ENCODE data around the gene RSBN1L. TPM values are rescaled to one million over a fixed set of nuclear protein-coding genes. Genes with fewer than 3 reads are reported as not detected.

Gene RSBN1L
- polyA plus RNA-seq, 4 donors: 25.7 to 34.1 (median 29.9) TPM

Other genes with a start within 250 kb of the RSBN1L start
- 100 to 1,000 TPM in 2 of 4 donors, 10 to 100 TPM in 2; 69.3 to 103 (median 94.4) TPM for gene PTPN12, start 159.2 kb upstream of the RSBN1L start, polyA plus RNA-seq (ENCODE audit: insufficient read length in 4 of 4)
- gene TMEM60, start 102.0 kb downstream of the RSBN1L start, polyA plus RNA-seq (ENCODE audit: insufficient read length in 4 of 4): 10 to 100 TPM; 24.8 to 31.3 (median 28.1) TPM
- 10 to 100 TPM; 20.7 to 32.3 (median 25.4) TPM for gene PHTF2, start 102.3 kb downstream of the RSBN1L start, polyA plus RNA-seq (ENCODE audit: insufficient read length in 4 of 4)